Coronary artery (tissue), 2 donors: Measurements from ENCODE around the gene MYO9A.

Experiments used
- DNase-seq: peaks from one replicate; pipeline ENCODE4 v3.0.0-alpha.2; 2017; ENCODE audit warnings: low spot score
- H3K27ac ChIP-seq, 2 donors: fragments of 200-600 bp; sonication (generic); one replicate each; pipeline ENCODE4 v1.5.1; 2016 to 2019
- H3K4me3 ChIP-seq: fragments of 200-600 bp; sonication (generic); 2 replicates; pipeline ENCODE4 v1.5.1; 2016; ENCODE audit warnings: mild to moderate bottlenecking, moderate library complexity
- TF ChIP-seq, protein P1 (sequence below): fragments of 200-600 bp; sonication (generic); IDR thresholded peaks from one replicate; pipeline ENCODE4 v1.5.1; 2019; ENCODE audit warnings: antibody characterized with exemption

Gene MYO9A

DNA sequence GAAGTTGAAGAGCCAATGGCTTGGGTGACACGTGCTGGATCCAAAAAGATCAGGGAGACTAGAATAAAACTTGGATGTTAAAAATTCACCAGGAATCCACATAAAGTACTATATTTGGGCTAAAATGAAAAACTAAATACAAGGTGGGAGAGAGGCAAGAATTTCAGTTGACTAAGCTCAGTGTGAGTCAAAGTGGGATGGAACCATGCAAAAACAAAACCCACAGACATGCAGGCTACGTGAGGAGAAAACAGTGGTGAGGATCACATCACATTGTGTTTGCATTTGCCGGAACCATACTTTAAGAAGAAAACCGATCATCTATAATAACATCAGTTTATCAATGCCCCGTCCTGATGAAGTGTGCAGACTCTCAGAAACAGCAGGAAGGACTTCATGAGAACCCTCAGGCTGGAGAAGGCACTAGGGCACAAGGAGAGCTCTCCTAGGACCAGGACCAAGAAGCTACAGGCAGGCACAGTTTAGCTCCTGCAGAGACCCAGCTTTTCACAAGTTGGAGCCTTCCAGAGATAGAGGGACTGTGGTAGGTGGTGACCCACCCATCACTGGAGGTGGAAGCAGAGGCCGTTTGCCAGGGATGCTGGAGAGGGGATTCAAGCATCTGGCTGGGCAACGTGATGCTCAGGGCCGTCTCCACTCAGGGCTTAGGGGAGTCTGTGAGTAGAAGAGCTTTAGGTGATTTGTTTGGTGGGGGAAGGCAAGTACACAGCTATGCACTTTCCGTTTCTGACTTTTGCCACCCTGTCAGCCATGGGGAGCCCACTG lies 336.6 kb downstream of the MYO9A start:
- TF ChIP-seq, protein P1, sequence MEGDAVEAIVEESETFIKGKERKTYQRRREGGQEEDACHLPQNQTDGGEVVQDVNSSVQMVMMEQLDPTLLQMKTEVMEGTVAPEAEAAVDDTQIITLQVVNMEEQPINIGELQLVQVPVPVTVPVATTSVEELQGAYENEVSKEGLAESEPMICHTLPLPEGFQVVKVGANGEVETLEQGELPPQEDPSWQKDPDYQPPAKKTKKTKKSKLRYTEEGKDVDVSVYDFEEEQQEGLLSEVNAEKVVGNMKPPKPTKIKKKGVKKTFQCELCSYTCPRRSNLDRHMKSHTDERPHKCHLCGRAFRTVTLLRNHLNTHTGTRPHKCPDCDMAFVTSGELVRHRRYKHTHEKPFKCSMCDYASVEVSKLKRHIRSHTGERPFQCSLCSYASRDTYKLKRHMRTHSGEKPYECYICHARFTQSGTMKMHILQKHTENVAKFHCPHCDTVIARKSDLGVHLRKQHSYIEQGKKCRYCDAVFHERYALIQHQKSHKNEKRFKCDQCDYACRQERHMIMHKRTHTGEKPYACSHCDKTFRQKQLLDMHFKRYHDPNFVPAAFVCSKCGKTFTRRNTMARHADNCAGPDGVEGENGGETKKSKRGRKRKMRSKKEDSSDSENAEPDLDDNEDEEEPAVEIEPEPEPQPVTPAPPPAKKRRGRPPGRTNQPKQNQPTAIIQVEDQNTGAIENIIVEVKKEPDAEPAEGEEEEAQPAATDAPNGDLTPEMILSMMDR, result no peak
- H3K27ac ChIP-seq, result no peak overlapping the region
- H3K4me3 ChIP-seq, result no peak overlapping the region
- peak; percentile 52 for DNase-seq

DNA sequence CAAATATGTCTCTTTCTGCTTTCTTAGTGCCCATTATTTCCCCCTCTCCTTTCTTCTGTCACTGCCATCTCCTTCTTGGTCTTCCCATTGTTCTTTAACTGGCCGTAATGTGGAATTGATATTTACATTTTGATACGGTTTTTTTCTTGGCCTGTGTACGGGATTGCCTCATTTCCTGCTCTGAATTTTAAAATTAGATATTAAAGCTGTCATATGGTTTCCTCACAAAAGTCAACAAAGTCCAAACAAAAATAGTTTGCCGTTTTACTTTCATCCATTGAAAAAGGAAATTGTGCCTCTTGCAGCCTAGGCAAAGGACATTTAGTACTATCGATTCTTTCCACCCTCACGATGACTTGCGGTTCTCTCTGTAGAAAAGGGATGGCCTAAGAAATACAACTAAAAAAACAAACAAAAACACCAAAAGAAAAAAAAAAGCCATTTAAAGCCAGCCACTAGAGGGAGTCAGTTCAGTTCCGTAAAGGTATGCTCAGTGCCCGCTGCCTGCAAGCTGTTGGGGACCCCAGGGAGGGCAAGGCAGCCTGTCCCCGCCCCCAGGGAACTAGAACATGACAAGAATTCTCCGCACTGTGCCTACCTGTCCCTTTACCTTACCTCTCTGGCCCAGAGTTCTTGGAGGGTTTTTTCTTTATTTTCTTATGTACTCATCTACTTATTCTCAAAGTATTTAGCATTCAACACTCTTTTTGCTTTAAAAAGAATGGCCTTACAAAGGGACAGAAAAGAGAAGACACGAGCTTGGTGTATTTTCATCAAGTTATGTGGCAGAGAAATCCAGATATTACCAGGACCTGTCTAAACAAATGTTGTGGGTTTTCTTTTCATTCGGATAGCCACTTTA lies 337.6 kb downstream of the MYO9A start:
- Histone ChIP-seq H3K27ac (peak overlapping the region in 1 of 2 donors; percentile 4), H3K4me3 (peak overlapping the region; percentile 17)
- peak; percentile 63 for DNase-seq
- TF ChIP-seq, protein P1, result peak; percentile 62

DNA sequence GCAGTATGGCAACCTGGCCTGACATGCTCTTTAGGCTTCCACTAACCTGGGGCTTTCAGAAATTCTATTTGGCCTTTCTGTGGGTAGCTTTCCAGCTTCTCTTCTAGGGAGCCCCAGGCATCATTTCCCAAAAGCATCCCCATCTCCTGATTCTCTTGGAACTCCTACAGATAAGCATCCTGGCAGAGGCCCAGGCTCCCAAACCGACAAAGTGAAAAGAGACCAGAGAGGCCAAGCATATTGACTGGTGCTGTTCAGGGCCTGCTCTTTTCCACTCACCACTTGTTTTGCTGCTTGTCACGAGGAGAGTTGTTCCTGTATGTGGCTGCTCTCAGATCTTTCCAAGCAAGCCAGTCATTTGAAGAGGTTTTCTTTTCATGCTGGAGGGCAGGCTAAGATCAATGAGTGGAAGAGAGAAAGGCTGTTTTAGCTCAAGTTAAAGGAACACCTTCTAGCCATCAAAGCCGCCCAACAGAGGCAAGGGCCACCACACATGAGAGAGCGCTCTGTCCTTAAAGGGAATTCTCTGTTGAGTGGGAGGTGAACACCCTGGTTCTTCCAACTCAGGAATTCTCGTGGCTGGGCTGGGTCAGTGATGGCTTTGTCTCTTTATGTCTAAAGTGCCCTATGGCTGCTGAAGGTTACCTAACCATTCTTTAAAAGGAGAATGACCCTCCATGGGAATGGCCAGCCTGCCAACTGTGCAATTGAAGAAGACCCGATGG lies 338.7 kb downstream of the MYO9A start:
- no peak for DNase-seq
- Histone ChIP-seq H3K27ac (no peak overlapping the region), H3K4me3 (no peak overlapping the region)
- TF ChIP-seq, protein P1, result no peak

DNA sequence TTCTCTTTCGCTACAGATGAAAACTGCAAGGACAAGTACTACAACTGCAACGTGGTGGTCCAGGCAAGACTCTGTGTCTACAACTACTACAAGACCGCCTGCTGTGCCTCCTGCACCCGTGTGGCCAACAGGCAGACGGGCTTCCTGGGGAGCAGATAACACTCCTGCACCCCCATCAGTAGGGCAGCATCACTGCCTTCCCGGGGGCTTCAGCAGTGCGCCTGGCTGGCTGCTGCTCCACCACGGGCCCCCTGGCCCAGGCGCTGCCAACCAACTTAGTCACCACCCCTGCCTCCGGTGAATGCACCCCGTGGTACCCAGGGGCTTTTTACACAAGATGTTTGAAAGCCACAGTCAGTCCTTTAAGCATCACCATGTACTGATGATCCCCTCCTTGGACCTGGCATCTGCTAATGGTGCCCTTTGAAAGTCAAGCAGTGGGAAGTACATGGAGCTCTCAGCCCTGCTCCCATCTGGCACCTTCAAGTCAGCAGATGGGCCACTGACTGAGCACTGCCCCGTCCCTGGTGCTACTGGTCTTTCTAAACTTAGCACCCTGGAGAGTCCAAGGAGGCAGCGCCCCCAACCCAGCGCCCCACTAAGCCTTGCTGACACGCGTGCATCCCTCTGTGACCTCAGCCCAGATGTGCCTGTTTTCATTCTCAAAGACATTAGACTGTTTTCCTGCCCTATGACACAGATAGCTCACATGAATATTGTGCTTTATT lies 340.6 kb downstream of the MYO9A start:
- TF ChIP-seq, protein P1, result no peak
- Histone ChIP-seq H3K27ac (no peak overlapping the region), H3K4me3 (no peak overlapping the region)
- no peak for DNase-seq

DNA sequence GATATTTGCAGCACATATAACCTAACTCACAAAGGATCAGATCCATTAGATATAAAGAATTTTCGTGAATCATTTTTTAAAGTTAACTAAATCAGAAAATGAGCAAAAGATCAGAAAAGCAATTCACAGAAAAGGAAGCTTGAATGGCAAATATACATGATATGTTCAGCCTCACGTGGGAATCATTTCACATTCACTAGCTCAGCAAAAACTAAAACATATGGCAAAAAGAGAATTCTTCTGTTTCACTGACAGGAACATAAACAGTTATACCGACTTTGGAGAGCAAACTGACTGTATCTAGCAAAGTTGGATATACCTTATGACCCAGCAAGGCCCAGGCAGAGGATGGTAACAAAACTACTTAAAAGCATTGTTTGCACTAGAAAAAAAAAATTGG lies 341.6 kb downstream of the MYO9A start:
- H3K4me3 ChIP-seq, result no peak overlapping the region
- TF ChIP-seq, protein P1, result no peak
- no peak for DNase-seq
- H3K27ac ChIP-seq, result no peak overlapping the region

DNA sequence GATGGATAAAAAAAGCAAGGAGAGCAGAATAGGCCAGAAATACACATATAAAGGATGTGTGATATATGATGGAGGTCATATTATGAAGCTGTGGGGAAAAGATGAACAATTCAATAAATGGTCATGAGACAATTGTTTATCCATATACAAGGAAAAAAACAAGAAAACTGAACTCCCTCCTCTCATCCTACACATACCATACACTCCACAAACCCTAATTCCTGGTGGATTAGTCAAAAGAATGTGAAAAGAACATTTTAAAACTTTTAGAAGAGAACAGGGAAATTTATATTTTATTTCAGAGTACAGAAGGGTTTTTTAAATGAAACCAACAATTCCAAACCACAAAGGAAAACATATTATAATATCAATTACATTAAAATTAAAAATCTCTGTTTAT lies 342.1 kb downstream of the MYO9A start:
- DNase-seq, result no peak
- Histone ChIP-seq H3K27ac (no peak overlapping the region), H3K4me3 (no peak overlapping the region)
- TF ChIP-seq, protein P1, result no peak
